Progenitor cell of endocrine pancreas (in vitro differentiated cells): ENCODE measurements around the gene EIF4EBP3. TPM values are rescaled to one million over a fixed set of nuclear protein-coding genes. Genes with fewer than 3 reads are reported as not detected.
A peak's percentile ranks its signal among the peaks of the same experiment; 100 is the strongest.
"Not testable (repeated sequence)": the region's sequence is repeated elsewhere in the genome, so short reads cannot be mapped to it uniquely, and the experiment has no call there.

Experiments used
- DNase-seq: peaks from one replicate; pipeline ENCODE4 v3.0.0; 2021; ENCODE audit warnings: low spot score; ENCODE audit not compliant: unreplicated experiment
- H3K27ac Mint-ChIP-seq: 2 replicates; pipeline ENCODE4 v1.8.0; 2021; ENCODE audit warnings: mild to moderate bottlenecking, moderate library complexity, mixed read lengths
- H3K27me3 Mint-ChIP-seq: 2 replicates; pipeline ENCODE4 v1.8.0; 2021; ENCODE audit warnings: mixed read lengths
- H3K36me3 Mint-ChIP-seq: 2 replicates; pipeline ENCODE4 v1.8.0; 2022; ENCODE audit warnings: mixed read lengths; ENCODE audit not compliant: insufficient read depth
- H3K4me1 Mint-ChIP-seq: 2 replicates; pipeline ENCODE4 v1.8.0; 2021; ENCODE audit warnings: low read depth, mixed read lengths
- H3K4me3 Mint-ChIP-seq: 2 replicates; pipeline ENCODE4 v1.8.0; 2021; ENCODE audit warnings: low read depth, mild to moderate bottlenecking, moderate library complexity, mixed read lengths
- H3K9me3 Mint-ChIP-seq: 2 replicates; pipeline ENCODE4 v1.8.0; 2021; ENCODE audit warnings: low read depth, mixed read lengths
- CTCF ChIP-seq: fragments of 200-600 bp; sonication (generic); IDR thresholded peaks from one replicate; pipeline ENCODE4 v1.5.0; 2021; ENCODE audit warnings: antibody characterized with exemption, mild to moderate bottlenecking; ENCODE audit not compliant: unreplicated experiment
- total RNA-seq: library from RNA; stranded (reverse); gene quantifications from 2 replicates; pipeline ENCODE4 v1.2.1, GENCODE V29; 2021

Gene EIF4EBP3
- total RNA-seq, 1 donor from 2014 or later = 6.1 TPM

GRCh38 chr5:140575309-140575708 is 27.8 kb downstream of the EIF4EBP3 start:
- no peaks in the 10 kb centered on the region for H3K9me3 Mint-ChIP-seq
- no peak overlapping the region for H3K4me3 Mint-ChIP-seq
- no peak for DNase-seq
- peak; percentile 18 for TF ChIP-seq CTCF
- no peaks in the 10 kb centered on the region for H3K4me1 Mint-ChIP-seq
- no peaks in the 10 kb centered on the region for H3K27me3 Mint-ChIP-seq
- H3K27ac Mint-ChIP-seq = no peak overlapping the region
- no peaks in the 10 kb centered on the region for H3K36me3 Mint-ChIP-seq

GRCh38 chr5:140576776-140577201 is 29.3 kb downstream of the EIF4EBP3 start:
- no peak for DNase-seq
- H3K27ac Mint-ChIP-seq = no peak overlapping the region
- no peak for TF ChIP-seq CTCF
- H3K9me3 Mint-ChIP-seq = no peaks in the 10 kb centered on the region
- no peaks in the 10 kb centered on the region for H3K27me3 Mint-ChIP-seq
- H3K4me3 Mint-ChIP-seq = no peak overlapping the region
- H3K36me3 Mint-ChIP-seq = no peaks in the 10 kb centered on the region
- no peaks in the 10 kb centered on the region for H3K4me1 Mint-ChIP-seq

- H3K4me3 Mint-ChIP-seq, H3K27me3 Mint-ChIP-seq, H3K9me3 Mint-ChIP-seq, H3K4me1 Mint-ChIP-seq, H3K27ac Mint-ChIP-seq, DNase-seq, H3K36me3 Mint-ChIP-seq: not testable (repeated sequence)
- TF ChIP-seq CTCF = peak; percentile 7
Measured at GRCh38 chr5:140579188-140579747, 31.8 kb downstream of the EIF4EBP3 start.

- Mint-ChIP-seq H3K9me3 (peaks cover 8% of the 10 kb centered on the region), H3K4me1 (no peaks in the 10 kb centered on the region), H3K27me3 (no peaks in the 10 kb centered on the region), H3K36me3 (no peaks in the 10 kb centered on the region), H3K4me3 (no peak overlapping the region), H3K27ac (no peak overlapping the region)
- no peak for DNase-seq
- no peak for TF ChIP-seq CTCF
Measured at GRCh38 chr5:140587495-140587894, 40.0 kb downstream of the EIF4EBP3 start.

GRCh38 chr5:140588311-140589070 is 41.0 kb downstream of the EIF4EBP3 start:
- Mint-ChIP-seq H3K36me3 (no peaks in the 10 kb centered on the region), H3K4me1 (no peaks in the 10 kb centered on the region), H3K27me3 (no peaks in the 10 kb centered on the region), H3K27ac (no peak overlapping the region), H3K4me3 (no peak overlapping the region), H3K9me3 (peaks cover 5% of the 10 kb centered on the region)
- TF ChIP-seq CTCF = no peak
- no peak for DNase-seq
